NT2/D1 (cell line): ENCODE data around the gene ZMYND11.

Source experiments
- DNase-seq: peaks from one replicate; pipeline ENCODE4 v3.0.0-alpha.2; 2011; ENCODE audit warnings: low read depth, low spot score
- H3K27me3 ChIP-seq: 2 replicates; pipeline ENCODE4 v1.6.0; 2011; ENCODE audit warnings: mild to moderate bottlenecking; ENCODE audit not compliant: insufficient read length, insufficient read depth
- H3K36me3 ChIP-seq: 2 replicates; pipeline ENCODE4 v1.6.1; 2011; ENCODE audit warnings: mild to moderate bottlenecking, low read length, mixed read lengths; ENCODE audit not compliant: insufficient read depth, insufficient read length
- H3K4me1 ChIP-seq: 2 replicates; pipeline ENCODE4 v1.5.1; 2011; ENCODE audit not compliant: insufficient read depth, insufficient read length
- H3K4me3 ChIP-seq: 2 replicates; pipeline ENCODE4 v1.5.1; 2011; ENCODE audit warnings: low read depth; ENCODE audit not compliant: insufficient read length
- H3K9ac ChIP-seq: 2 replicates; pipeline ENCODE4 v1.6.0; 2011; ENCODE audit warnings: low read depth; ENCODE audit not compliant: insufficient read length
- H3K9me3 ChIP-seq: 2 replicates; pipeline ENCODE4 v1.5.1; 2011; ENCODE audit warnings: mild to moderate bottlenecking, low read length; ENCODE audit not compliant: insufficient read depth
- SUZ12 ChIP-seq: IDR thresholded peaks from 2 replicates; pipeline ENCODE4 v1.6.1; 2011; ENCODE audit not compliant: insufficient read length, insufficient read depth; ENCODE audit errors: extremely low read depth
- YY1 ChIP-seq: IDR thresholded peaks from 2 replicates; pipeline ENCODE4 v1.6.1; 2011; ENCODE audit not compliant: insufficient read length, insufficient read depth
- ZNF274 ChIP-seq: IDR thresholded peaks from 2 replicates; pipeline ENCODE4 v1.6.1; 2011; ENCODE audit warnings: mild to moderate bottlenecking, low read depth, low read length

Gene ZMYND11

GRCh38 chr10:277963-278362 is 142.7 kb downstream of the ZMYND11 start:
- Histone ChIP-seq H3K9me3 (no peaks in the 10 kb centered on the region), H3K36me3 (peaks cover 28% of the 10 kb centered on the region), H3K4me3 (no peak overlapping the region), H3K9ac (no peak overlapping the region), H3K4me1 (no peaks in the 10 kb centered on the region), H3K27me3 (no peaks in the 10 kb centered on the region)
- no peak for DNase-seq
- TF ChIP-seq SUZ12 = no peak
- TF ChIP-seq YY1 = no peak
- TF ChIP-seq ZNF274 = no peak

- Histone ChIP-seq H3K9me3 (no peaks in the 10 kb centered on the region), H3K27me3 (no peaks in the 10 kb centered on the region)
Measured at GRCh38 chr10:278707-279106, 143.5 kb downstream of the ZMYND11 start.

GRCh38 chr10:279232-279631 is 144.0 kb downstream of the ZMYND11 start:
- H3K27me3 ChIP-seq = no peaks in the 10 kb centered on the region
- H3K4me1 ChIP-seq = no peaks in the 10 kb centered on the region
- TF ChIP-seq YY1 (no peak), ZNF274 (no peak)
- H3K9me3 ChIP-seq = no peaks in the 10 kb centered on the region
- H3K4me3 ChIP-seq = no peak overlapping the region
- no peak for DNase-seq
- H3K9ac ChIP-seq = no peak overlapping the region
- peaks cover 36% of the 10 kb centered on the region for H3K36me3 ChIP-seq

More at GRCh38 chr10:278707-279106, 143.5 kb downstream of the ZMYND11 start:
- H3K36me3 ChIP-seq = peaks cover 31% of the 10 kb centered on the region
- TF ChIP-seq ZNF274 (no peak), SUZ12 (no peak), YY1 (no peak)
- no peak overlapping the region for H3K4me3 ChIP-seq
- DNase-seq = no peak
- no peaks in the 10 kb centered on the region for H3K4me1 ChIP-seq
- H3K9ac ChIP-seq = no peak overlapping the region

- TF ChIP-seq SUZ12 = no peak
- no peak for TF ChIP-seq YY1
- no peak for TF ChIP-seq ZNF274
- H3K9ac ChIP-seq = no peak overlapping the region
- H3K9me3 ChIP-seq = no peaks in the 10 kb centered on the region
- H3K27me3 ChIP-seq = no peaks in the 10 kb centered on the region
- peaks cover 38% of the 10 kb centered on the region for H3K36me3 ChIP-seq
- no peak overlapping the region for H3K4me3 ChIP-seq
- no peaks in the 10 kb centered on the region for H3K4me1 ChIP-seq
- no peak for DNase-seq
Measured at GRCh38 chr10:279655-280054, 144.4 kb downstream of the ZMYND11 start.

GRCh38 chr10:282294-283139 is 147.3 kb downstream of the ZMYND11 start:
- H3K27me3 ChIP-seq = no peaks in the 10 kb centered on the region
- no peak for DNase-seq
- peaks cover 43% of the 10 kb centered on the region for H3K36me3 ChIP-seq
- no peak overlapping the region for H3K4me3 ChIP-seq
- H3K9ac ChIP-seq = no peak overlapping the region
- no peaks in the 10 kb centered on the region for H3K4me1 ChIP-seq
- TF ChIP-seq SUZ12 = no peak
- no peak for TF ChIP-seq YY1
- TF ChIP-seq ZNF274 = no peak
- no peaks in the 10 kb centered on the region for H3K9me3 ChIP-seq

DNA sequence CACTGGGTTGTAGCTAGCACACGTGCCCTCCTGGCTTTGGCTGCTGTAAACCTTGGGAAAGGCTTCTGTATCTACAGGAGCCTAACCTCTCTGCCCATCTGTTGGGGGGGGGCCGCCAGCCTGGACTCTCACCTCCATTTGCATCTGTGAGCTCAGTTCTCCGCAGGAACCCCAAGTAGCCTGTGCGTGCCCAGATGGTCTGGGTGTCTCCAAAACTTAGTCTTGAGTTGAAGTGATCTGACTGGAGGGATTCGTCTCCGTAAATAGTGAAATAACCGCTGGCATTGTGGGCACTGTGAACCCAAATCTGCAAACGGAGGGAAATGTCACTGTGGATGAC is 147.9 kb downstream of the ZMYND11 start:
- H3K4me1 ChIP-seq = no peaks in the 10 kb centered on the region
- H3K27me3 ChIP-seq = no peaks in the 10 kb centered on the region
- no peak for DNase-seq
- no peaks in the 10 kb centered on the region for H3K9me3 ChIP-seq
- no peak overlapping the region for H3K9ac ChIP-seq
- peaks cover 37% of the 10 kb centered on the region for H3K36me3 ChIP-seq
- TF ChIP-seq SUZ12 (no peak), YY1 (no peak), ZNF274 (no peak)
- no peak overlapping the region for H3K4me3 ChIP-seq

DNA sequence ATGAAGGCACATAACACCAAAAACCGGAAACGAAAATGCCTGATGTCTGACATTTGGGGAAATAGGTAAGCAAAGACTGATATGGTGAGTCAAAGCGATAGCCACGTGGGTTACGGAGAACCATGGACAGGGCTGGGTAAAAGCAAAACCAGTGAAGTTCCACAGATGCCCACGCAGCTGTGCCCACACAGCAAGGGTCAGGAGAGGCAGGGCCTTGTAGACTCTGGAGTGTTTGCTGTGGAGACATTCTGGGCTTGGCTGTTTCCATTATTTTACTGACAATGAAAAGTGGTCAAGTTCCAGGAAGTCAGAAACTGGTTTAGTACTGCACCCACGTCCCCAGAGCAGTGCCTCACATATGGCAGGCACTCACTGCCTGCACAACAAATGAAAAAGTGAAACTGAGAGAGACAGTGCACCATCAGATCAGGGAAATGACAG is 148.7 kb downstream of the ZMYND11 start:
- TF ChIP-seq YY1 = no peak
- no peak for TF ChIP-seq SUZ12
- no peak for TF ChIP-seq ZNF274
- Histone ChIP-seq H3K27me3 (no peaks in the 10 kb centered on the region), H3K9ac (no peak overlapping the region)

More for the DNA sequence above, 148.7 kb downstream of the ZMYND11 start:
- H3K9me3 ChIP-seq = no peaks in the 10 kb centered on the region
- H3K4me1 ChIP-seq = no peaks in the 10 kb centered on the region
- peaks cover 36% of the 10 kb centered on the region for H3K36me3 ChIP-seq
- DNase-seq = no peak
- no peak overlapping the region for H3K4me3 ChIP-seq
